ENCODE measurements around the gene ACVR1.

Gene ACVR1

GRCh38 chr2:157788201-157788600 lies 87.9 kb downstream of the ACVR1 start:
- no peak for TF ChIP-seq CTCF (IDR thresholded peaks at IDR 0.05; ENCODE audit: low read depth, low read length)
- no peak for DNase-seq (ENCODE audit: low read depth in 2 of 2)
- no peak overlapping the region for H3K4me3 ChIP-seq (replicated peaks in 1 of 2; ENCODE audit: low read depth in 2 of 2, low read length in 2 of 2)

GRCh38 chr2:157787364-157787938 lies 88.7 kb downstream of the ACVR1 start:
- no peak for TF ChIP-seq CTCF (IDR thresholded peaks at IDR 0.05; ENCODE audit: low read depth, low read length)
- no peak overlapping the region for H3K4me3 ChIP-seq (replicated peaks in 1 of 2; ENCODE audit: low read depth in 2 of 2, low read length in 2 of 2)
- no peak for DNase-seq (ENCODE audit: low read depth in 2 of 2)

GRCh38 chr2:157786663-157787363 lies 89.3 kb downstream of the ACVR1 start:
- no peak for TF ChIP-seq CTCF (IDR thresholded peaks at IDR 0.05; ENCODE audit: low read depth, low read length)
- H3K4me3 ChIP-seq (replicated peaks in 1 of 2; ENCODE audit: low read depth in 2 of 2, low read length in 2 of 2) = no peak overlapping the region
- peak in 1 of 2 donors; percentile 7 for DNase-seq (ENCODE audit: low read depth in 2 of 2)

- DNase-seq (ENCODE audit: low read depth in 2 of 2) = peak in 1 of 2 donors; percentile 34
- no peak overlapping the region for H3K4me3 ChIP-seq (replicated peaks in 1 of 2; ENCODE audit: low read depth in 2 of 2, low read length in 2 of 2)
- TF ChIP-seq CTCF (IDR thresholded peaks at IDR 0.05; ENCODE audit: low read depth, low read length) = no peak
Observed at GRCh38 chr2:157785866-157786662, 90.1 kb downstream of the ACVR1 start.

GRCh38 chr2:157785200-157785599 lies 90.9 kb downstream of the ACVR1 start:
- no peak overlapping the region for H3K4me3 ChIP-seq (replicated peaks in 1 of 2; ENCODE audit: low read depth in 2 of 2, low read length in 2 of 2)
- no peak for TF ChIP-seq CTCF (IDR thresholded peaks at IDR 0.05; ENCODE audit: low read depth, low read length)
- DNase-seq (ENCODE audit: low read depth in 2 of 2) = peak; percentile 48 to 78

GRCh38 chr2:157784823-157785175 lies 91.3 kb downstream of the ACVR1 start:
- no peak for TF ChIP-seq CTCF (IDR thresholded peaks at IDR 0.05; ENCODE audit: low read depth, low read length)
- DNase-seq (ENCODE audit: low read depth in 2 of 2) = no peak
- no peak overlapping the region for H3K4me3 ChIP-seq (replicated peaks in 1 of 2; ENCODE audit: low read depth in 2 of 2, low read length in 2 of 2)
